SK-N-SH treated with all-trans-retinoic acid at 6 μM for 48 hours (cell line): ENCODE measurements around the gene LGALS9.
"Not testable (repeated sequence)": the region's sequence is repeated elsewhere in the genome, so short reads cannot be mapped to it uniquely, and the experiment has no call there.

Experiments used
- ATAC-seq: fragments of 200-7000 bp; cut with Tn5 transposase; 3 replicates; pipeline ENCODE4 v1.9.1; 2020; ENCODE audit warnings: mild to moderate bottlenecking, moderate library complexity
- BACH2 ChIP-seq: fragments of 250-450 bp; sonication (Bioruptor Pico); IDR thresholded peaks from 2 replicates; pipeline ENCODE4 v1.9.0; 2021; ENCODE audit warnings: mild to moderate bottlenecking, borderline replicate concordance
- CSDC2 ChIP-seq: fragments of 250-450 bp; sonication (Bioruptor Pico); IDR thresholded peaks from 2 replicates; pipeline ENCODE4 v1.5.0; 2020; ENCODE audit warnings: mild to moderate bottlenecking, moderate library complexity
- ESRRG ChIP-seq: fragments of 250-450 bp; sonication (Bioruptor Pico); IDR thresholded peaks from 2 replicates; pipeline ENCODE4 v1.6.1; 2021; ENCODE audit warnings: mild to moderate bottlenecking
- GLIS3 ChIP-seq: fragments of 250-450 bp; sonication (Bioruptor Pico); IDR thresholded peaks from 2 replicates; pipeline ENCODE4 v1.5.0; 2020; ENCODE audit warnings: mild to moderate bottlenecking, moderate library complexity
- ISL1 ChIP-seq: fragments of 250-450 bp; sonication (Bioruptor Pico); IDR thresholded peaks from 2 replicates; pipeline ENCODE4 v2.1.2; 2022; ENCODE audit warnings: mild to moderate bottlenecking, moderate library complexity
- OSR1 ChIP-seq: fragments of 250-450 bp; sonication (Bioruptor Pico); IDR thresholded peaks from 2 replicates; pipeline ENCODE4 v1.8.0; 2022; ENCODE audit warnings: moderate library complexity, mild to moderate bottlenecking, inconsistent platforms
- PPARA ChIP-seq: fragments of 250-450 bp; sonication (Bioruptor Pico); IDR thresholded peaks from 2 replicates; pipeline ENCODE4 v1.5.0; 2020; ENCODE audit warnings: mild to moderate bottlenecking, borderline replicate concordance
- RARB ChIP-seq: fragments of 250-450 bp; sonication (Bioruptor Pico); IDR thresholded peaks from 2 replicates; pipeline ENCODE4 v1.8.0; 2021; ENCODE audit warnings: mild to moderate bottlenecking, moderate library complexity
- SNAI2 ChIP-seq: fragments of 250-450 bp; sonication (Bioruptor Pico); IDR thresholded peaks from 2 replicates; pipeline ENCODE4 v1.5.0; 2020; ENCODE audit warnings: mild to moderate bottlenecking, moderate library complexity
- TCF4 ChIP-seq: fragments of 250-450 bp; sonication (Bioruptor Pico); IDR thresholded peaks from 2 replicates; pipeline ENCODE4 v1.8.0; 2021; ENCODE audit warnings: mild to moderate bottlenecking, moderate library complexity, borderline replicate concordance
- TOX ChIP-seq: fragments of 250-450 bp; sonication (Bioruptor Pico); IDR thresholded peaks from 2 replicates; pipeline ENCODE4 v1.8.0; 2021; ENCODE audit warnings: mild to moderate bottlenecking, moderate library complexity, borderline replicate concordance
- ZC3H10 ChIP-seq: fragments of 250-450 bp; sonication (Bioruptor Pico); IDR thresholded peaks from 2 replicates; pipeline ENCODE4 v1.5.1; 2021; ENCODE audit warnings: mild to moderate bottlenecking, moderate library complexity
- ZNF565 ChIP-seq: fragments of 450-650 bp; formaldehyde crosslinking; conservative IDR thresholded peaks from 2 replicates; pipeline ENCODE4 v1.5.0; 2020; ENCODE audit warnings: low read depth, mild to moderate bottlenecking, moderate library complexity
- ZNF70 ChIP-seq: fragments of 450-650 bp; formaldehyde crosslinking; IDR thresholded peaks from 2 replicates; pipeline ENCODE4 v1.5.0; 2020; ENCODE audit warnings: mild to moderate bottlenecking, moderate library complexity
- ZNF8 ChIP-seq: fragments of 450-650 bp; formaldehyde crosslinking; IDR thresholded peaks from 2 replicates; pipeline ENCODE4 v1.5.0; 2020; ENCODE audit warnings: mild to moderate bottlenecking, moderate library complexity
- TF ChIP-seq, protein P1 (sequence below): fragments of 250-450 bp; sonication (Bioruptor Pico); IDR thresholded peaks from 2 replicates; pipeline ENCODE4 v1.8.0; 2020; ENCODE audit warnings: mild to moderate bottlenecking, moderate library complexity, borderline replicate concordance
- TF ChIP-seq, protein P2 (sequence below): fragments of 250-450 bp; sonication (Bioruptor Pico); IDR thresholded peaks from 2 replicates; pipeline ENCODE4 v1.5.1; 2021; ENCODE audit warnings: mild to moderate bottlenecking, moderate library complexity
- TF ChIP-seq, protein P3 (sequence below): fragments of 250-450 bp; sonication (Bioruptor Pico); IDR thresholded peaks from 2 replicates; pipeline ENCODE4 v1.5.1; 2020; ENCODE audit warnings: low read depth, mild to moderate bottlenecking, moderate library complexity
- TF ChIP-seq, protein P4 (sequence below): fragments of 250-450 bp; sonication (Bioruptor Pico); IDR thresholded peaks from 2 replicates; pipeline ENCODE4 v1.5.0; 2020; ENCODE audit warnings: mild to moderate bottlenecking, moderate library complexity

Gene LGALS9

DNA sequence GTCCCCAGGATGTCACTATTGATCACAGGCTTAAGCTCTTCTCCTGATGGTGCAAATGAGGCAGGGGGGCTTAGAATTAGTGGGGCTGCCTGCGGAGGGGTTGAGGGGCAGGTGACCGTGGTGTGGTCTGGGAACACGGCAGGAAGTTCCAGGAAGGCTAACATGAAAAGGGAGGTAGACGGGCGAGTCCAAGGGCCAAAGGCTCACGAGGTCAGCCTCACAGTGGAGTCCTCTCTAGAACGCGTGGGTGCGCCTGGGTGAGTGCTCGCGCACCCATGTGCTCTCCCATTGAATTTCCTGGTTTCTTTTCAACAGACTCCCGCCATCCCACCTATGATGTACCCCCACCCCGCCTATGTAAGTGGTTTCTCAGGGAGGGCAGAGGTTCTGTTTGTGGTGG is 15.2 kb downstream of the LGALS9 start:
- ATAC-seq: no peak
- TF ChIP-seq ISL1 (CRISPR knock-in tag): no peak
- no peak for TF ChIP-seq ESRRG (CRISPR knock-in tag)
- no peak for TF ChIP-seq SNAI2 (CRISPR knock-in tag)
- TF ChIP-seq ZNF70: no peak
- no peak for TF ChIP-seq ZC3H10 (CRISPR knock-in tag)
- no peak for TF ChIP-seq GLIS3 (CRISPR knock-in tag)
- no peak for TF ChIP-seq CSDC2 (CRISPR knock-in tag)
- TF ChIP-seq ZNF565 (CRISPR knock-in tag): no peak
- TF ChIP-seq, protein P1, sequence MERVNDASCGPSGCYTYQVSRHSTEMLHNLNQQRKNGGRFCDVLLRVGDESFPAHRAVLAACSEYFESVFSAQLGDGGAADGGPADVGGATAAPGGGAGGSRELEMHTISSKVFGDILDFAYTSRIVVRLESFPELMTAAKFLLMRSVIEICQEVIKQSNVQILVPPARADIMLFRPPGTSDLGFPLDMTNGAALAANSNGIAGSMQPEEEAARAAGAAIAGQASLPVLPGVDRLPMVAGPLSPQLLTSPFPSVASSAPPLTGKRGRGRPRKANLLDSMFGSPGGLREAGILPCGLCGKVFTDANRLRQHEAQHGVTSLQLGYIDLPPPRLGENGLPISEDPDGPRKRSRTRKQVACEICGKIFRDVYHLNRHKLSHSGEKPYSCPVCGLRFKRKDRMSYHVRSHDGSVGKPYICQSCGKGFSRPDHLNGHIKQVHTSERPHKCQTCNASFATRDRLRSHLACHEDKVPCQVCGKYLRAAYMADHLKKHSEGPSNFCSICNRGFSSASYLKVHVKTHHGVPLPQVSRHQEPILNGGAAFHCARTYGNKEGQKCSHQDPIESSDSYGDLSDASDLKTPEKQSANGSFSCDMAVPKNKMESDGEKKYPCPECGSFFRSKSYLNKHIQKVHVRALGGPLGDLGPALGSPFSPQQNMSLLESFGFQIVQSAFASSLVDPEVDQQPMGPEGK (CRISPR knock-in tag): no peak
- TF ChIP-seq OSR1 (CRISPR knock-in tag): no peak
- no peak for TF ChIP-seq ZNF8 (CRISPR knock-in tag)

DNA sequence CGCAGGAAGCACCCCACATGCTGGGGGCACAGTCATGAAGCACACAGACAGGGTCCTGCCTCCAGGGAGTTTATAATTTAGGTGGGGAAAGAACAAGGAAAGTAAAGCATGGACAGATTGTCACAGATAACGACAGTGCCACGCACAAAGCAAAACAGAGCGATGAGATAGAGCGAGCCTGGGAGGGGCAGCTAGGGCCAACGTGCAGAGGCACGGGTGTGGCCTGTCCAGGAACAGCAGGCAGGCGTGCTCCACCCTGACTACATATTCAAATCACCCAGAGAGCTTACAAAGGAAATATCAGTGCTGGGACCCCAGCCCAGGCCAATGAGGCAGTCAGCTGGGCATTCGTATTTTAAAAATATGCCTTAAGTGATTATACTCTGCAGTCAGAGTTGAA is 16.8 kb downstream of the LGALS9 start:
- ATAC-seq: no peak

DNA sequence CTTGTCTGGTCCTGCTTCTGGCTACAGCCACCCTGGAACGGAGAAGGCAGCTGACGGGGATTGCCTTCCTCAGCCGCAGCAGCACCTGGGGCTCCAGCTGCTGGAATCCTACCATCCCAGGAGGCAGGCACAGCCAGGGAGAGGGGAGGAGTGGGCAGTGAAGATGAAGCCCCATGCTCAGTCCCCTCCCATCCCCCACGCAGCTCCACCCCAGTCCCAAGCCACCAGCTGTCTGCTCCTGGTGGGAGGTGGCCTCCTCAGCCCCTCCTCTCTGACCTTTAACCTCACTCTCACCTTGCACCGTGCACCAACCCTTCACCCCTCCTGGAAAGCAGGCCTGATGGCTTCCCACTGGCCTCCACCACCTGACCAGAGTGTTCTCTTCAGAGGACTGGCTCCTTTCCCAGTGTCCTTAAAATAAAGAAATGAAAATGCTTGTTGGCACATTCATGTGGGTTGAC is 18.2 kb downstream of the LGALS9 start:
- ATAC-seq: not testable (repeated sequence)

More for the DNA sequence above, 16.8 kb downstream of the LGALS9 start:
- TF ChIP-seq TOX: no peak
- no peak for TF ChIP-seq ZNF565 (CRISPR knock-in tag)
- no peak for TF ChIP-seq RARB (CRISPR knock-in tag)
- TF ChIP-seq, protein P2, sequence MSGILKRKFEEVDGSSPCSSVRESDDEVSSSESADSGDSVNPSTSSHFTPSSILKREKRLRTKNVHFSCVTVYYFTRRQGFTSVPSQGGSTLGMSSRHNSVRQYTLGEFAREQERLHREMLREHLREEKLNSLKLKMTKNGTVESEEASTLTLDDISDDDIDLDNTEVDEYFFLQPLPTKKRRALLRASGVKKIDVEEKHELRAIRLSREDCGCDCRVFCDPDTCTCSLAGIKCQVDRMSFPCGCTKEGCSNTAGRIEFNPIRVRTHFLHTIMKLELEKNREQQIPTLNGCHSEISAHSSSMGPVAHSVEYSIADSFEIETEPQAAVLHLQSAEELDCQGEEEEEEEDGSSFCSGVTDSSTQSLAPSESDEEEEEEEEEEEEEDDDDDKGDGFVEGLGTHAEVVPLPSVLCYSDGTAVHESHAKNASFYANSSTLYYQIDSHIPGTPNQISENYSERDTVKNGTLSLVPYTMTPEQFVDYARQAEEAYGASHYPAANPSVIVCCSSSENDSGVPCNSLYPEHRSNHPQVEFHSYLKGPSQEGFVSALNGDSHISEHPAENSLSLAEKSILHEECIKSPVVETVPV (CRISPR knock-in tag): no peak
- TF ChIP-seq, protein P3, sequence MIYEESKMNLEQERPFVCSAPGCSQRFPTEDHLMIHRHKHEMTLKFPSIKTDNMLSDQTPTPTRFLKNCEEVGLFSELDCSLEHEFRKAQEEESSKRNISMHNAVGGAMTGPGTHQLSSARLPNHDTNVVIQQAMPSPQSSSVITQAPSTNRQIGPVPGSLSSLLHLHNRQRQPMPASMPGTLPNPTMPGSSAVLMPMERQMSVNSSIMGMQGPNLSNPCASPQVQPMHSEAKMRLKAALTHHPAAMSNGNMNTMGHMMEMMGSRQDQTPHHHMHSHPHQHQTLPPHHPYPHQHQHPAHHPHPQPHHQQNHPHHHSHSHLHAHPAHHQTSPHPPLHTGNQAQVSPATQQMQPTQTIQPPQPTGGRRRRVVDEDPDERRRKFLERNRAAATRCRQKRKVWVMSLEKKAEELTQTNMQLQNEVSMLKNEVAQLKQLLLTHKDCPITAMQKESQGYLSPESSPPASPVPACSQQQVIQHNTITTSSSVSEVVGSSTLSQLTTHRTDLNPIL: no peak
- TF ChIP-seq, protein P4, sequence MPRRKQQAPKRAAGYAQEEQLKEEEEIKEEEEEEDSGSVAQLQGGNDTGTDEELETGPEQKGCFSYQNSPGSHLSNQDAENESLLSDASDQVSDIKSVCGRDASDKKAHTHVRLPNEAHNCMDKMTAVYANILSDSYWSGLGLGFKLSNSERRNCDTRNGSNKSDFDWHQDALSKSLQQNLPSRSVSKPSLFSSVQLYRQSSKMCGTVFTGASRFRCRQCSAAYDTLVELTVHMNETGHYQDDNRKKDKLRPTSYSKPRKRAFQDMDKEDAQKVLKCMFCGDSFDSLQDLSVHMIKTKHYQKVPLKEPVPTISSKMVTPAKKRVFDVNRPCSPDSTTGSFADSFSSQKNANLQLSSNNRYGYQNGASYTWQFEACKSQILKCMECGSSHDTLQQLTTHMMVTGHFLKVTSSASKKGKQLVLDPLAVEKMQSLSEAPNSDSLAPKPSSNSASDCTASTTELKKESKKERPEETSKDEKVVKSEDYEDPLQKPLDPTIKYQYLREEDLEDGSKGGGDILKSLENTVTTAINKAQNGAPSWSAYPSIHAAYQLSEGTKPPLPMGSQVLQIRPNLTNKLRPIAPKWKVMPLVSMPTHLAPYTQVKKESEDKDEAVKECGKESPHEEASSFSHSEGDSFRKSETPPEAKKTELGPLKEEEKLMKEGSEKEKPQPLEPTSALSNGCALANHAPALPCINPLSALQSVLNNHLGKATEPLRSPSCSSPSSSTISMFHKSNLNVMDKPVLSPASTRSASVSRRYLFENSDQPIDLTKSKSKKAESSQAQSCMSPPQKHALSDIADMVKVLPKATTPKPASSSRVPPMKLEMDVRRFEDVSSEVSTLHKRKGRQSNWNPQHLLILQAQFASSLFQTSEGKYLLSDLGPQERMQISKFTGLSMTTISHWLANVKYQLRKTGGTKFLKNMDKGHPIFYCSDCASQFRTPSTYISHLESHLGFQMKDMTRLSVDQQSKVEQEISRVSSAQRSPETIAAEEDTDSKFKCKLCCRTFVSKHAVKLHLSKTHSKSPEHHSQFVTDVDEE (CRISPR knock-in tag): no peak
- TF ChIP-seq CSDC2 (CRISPR knock-in tag): no peak
- no peak for TF ChIP-seq OSR1 (CRISPR knock-in tag)
- TF ChIP-seq ZC3H10 (CRISPR knock-in tag): no peak
- no peak for TF ChIP-seq PPARA
- TF ChIP-seq ZNF70: no peak
- no peak for TF ChIP-seq GLIS3 (CRISPR knock-in tag)

DNA sequence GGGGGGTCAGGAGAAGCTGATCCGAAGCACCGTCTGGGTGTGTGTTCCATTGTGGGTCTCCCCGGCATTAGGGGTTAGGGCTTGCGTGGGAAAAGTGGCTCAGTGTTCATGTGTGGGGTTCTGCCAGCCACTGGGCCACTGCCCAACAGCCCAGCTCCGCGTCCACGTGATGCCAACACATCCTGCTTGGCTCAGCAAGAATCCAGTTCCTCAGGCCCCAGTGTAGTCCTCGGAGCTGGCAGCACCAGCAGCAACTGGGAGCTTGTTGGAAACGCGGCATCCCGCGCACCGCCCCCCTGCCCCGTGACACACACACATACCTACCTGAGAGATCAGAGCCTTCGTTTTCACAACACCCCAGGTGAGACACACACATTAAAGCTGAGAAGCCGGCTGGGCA is 18.9 kb downstream of the LGALS9 start:
- TF ChIP-seq CSDC2 (CRISPR knock-in tag): no peak
- TF ChIP-seq, protein P4 (CRISPR knock-in tag): no peak
- TF ChIP-seq TCF4: no peak
- no peak for TF ChIP-seq BACH2 (CRISPR knock-in tag)
- no peak for TF ChIP-seq TOX
- TF ChIP-seq GLIS3 (CRISPR knock-in tag): no peak
- TF ChIP-seq, protein P2 (CRISPR knock-in tag): no peak
- TF ChIP-seq ISL1 (CRISPR knock-in tag): no peak
- TF ChIP-seq ZNF565 (CRISPR knock-in tag): no peak
- TF ChIP-seq OSR1 (CRISPR knock-in tag): no peak
- no peak for TF ChIP-seq ZNF70
- TF ChIP-seq RARB (CRISPR knock-in tag): no peak

More for the DNA sequence above, 18.9 kb downstream of the LGALS9 start:
- no peak for ATAC-seq
